ENCODE data around the gene CCSER1. TPM values are rescaled to one million over a fixed set of nuclear protein-coding genes. Genes with fewer than 3 reads are reported as not detected.
"Not testable (repeated sequence)": the region's sequence is repeated elsewhere in the genome, so short reads cannot be mapped to it uniquely, and the experiment has no call there.

The CCSER1 gene
- polyA plus RNA-seq, 3 donors, result 0.09 to 0.75 (median 0.13) TPM

- Mint-ChIP-seq H3K4me3 (no peak overlapping the region), H3K27me3 (ENCODE audit: low read depth in 3 of 3) (peaks cover 0 to 3% (median 2%) of the 10 kb centered on the region in 3 donors), H3K36me3 (no peaks in the 10 kb centered on the region), H3K4me1 (no peaks in the 10 kb centered on the region), H3K9me3 (peaks cover 4 to 13% (median 8%) of the 10 kb centered on the region in 7 donors), H3K27ac (no peak overlapping the region)
- intact Hi-C loops (cut with micrococcal nuclease), result no loop called here
- no peaks in the 10 kb centered on the region for H3K4me1 ChIP-seq (ENCODE audit: control insufficient read depth in 1 of 2, insufficient read depth in 2 of 2, low read length in 2 of 2)
- no peaks in the 10 kb centered on the region for H3K27me3 ChIP-seq (ENCODE audit: control insufficient read depth in 2 of 2, insufficient read depth in 2 of 2, low read length in 2 of 2)
- peaks cover 8 to 12% of the 10 kb centered on the region in 2 donors for H3K9me3 ChIP-seq (replicated peaks in 1 of 2; ENCODE audit: control insufficient read depth in 1 of 2, insufficient read depth in 1 of 2, low read length in 2 of 2)
- H3K4me2 ChIP-seq (replicated peaks; ENCODE audit: extremely low read depth, low read length, poor library complexity, severe bottlenecking), result no peak overlapping the region
- H4K20me1 ChIP-seq (ENCODE audit: insufficient read depth, low read length), result no peaks in the 10 kb centered on the region
- H3K36me3 ChIP-seq (replicated peaks in 1 of 2; ENCODE audit: control insufficient read depth in 1 of 2, insufficient read depth in 2 of 2, low read length in 2 of 2), result no peaks in the 10 kb centered on the region
- no peaks in the 10 kb centered on the region for H3K79me2 ChIP-seq (ENCODE audit: insufficient read depth, low read length)
- H2AFZ ChIP-seq (ENCODE audit: insufficient read depth, low read depth, low read length, poor library complexity, severe bottlenecking), result no peak overlapping the region
- no peak for DNase-seq
- 83% methylated on average over 1 of the region's 3 CpGs for WGBS (ENCODE audit: insufficient coverage)
- no peak overlapping the region for H3K9ac ChIP-seq (ENCODE audit: insufficient read depth, low read length, poor library complexity, severe bottlenecking)
- H3K4me3 ChIP-seq (replicated peaks in 1 of 3; ENCODE audit: low read depth in 2 of 3, low read length in 3 of 3), result no peak overlapping the region
- no peak overlapping the region for H3K27ac ChIP-seq (ENCODE audit: low read depth in 1 of 2, low read length in 2 of 2)
- TF ChIP-seq CTCF (IDR thresholded peaks at IDR 0.05), result no peak
Observed at GRCh38 chr4:91212211-91212610, 1085.0 kb downstream of the CCSER1 start.

GRCh38 chr4:91217831-91218403, 1090.7 kb downstream of the CCSER1 start:
- H3K27me3 ChIP-seq (ENCODE audit: control insufficient read depth in 2 of 2, insufficient read depth in 2 of 2, low read length in 2 of 2); intact Hi-C loops (cut with micrococcal nuclease); H3K79me2 ChIP-seq (ENCODE audit: insufficient read depth, low read length); H3K36me3 Mint-ChIP-seq; H3K4me2 ChIP-seq (replicated peaks; ENCODE audit: extremely low read depth, low read length, poor library complexity, severe bottlenecking); H2AFZ ChIP-seq (ENCODE audit: insufficient read depth, low read depth, low read length, poor library complexity, severe bottlenecking); H3K27ac ChIP-seq (ENCODE audit: low read depth in 1 of 2, low read length in 2 of 2); H3K27ac Mint-ChIP-seq; H3K9ac ChIP-seq (ENCODE audit: insufficient read depth, low read length, poor library complexity, severe bottlenecking); H4K20me1 ChIP-seq (ENCODE audit: insufficient read depth, low read length); H3K4me3 Mint-ChIP-seq; H3K4me3 ChIP-seq (replicated peaks in 1 of 3; ENCODE audit: low read depth in 2 of 3, low read length in 3 of 3); H3K27me3 Mint-ChIP-seq (ENCODE audit: low read depth in 3 of 3); H3K4me1 Mint-ChIP-seq; H3K4me1 ChIP-seq (ENCODE audit: control insufficient read depth in 1 of 2, insufficient read depth in 2 of 2, low read length in 2 of 2); DNase-seq; H3K36me3 ChIP-seq (replicated peaks in 1 of 2; ENCODE audit: control insufficient read depth in 1 of 2, insufficient read depth in 2 of 2, low read length in 2 of 2): not testable (repeated sequence)
- H3K9me3 Mint-ChIP-seq, result peaks cover 4 to 15% (median 13%) of the 10 kb centered on the region in 7 donors
- peaks cover 8 to 20% of the 10 kb centered on the region in 2 donors for H3K9me3 ChIP-seq (replicated peaks in 1 of 2; ENCODE audit: control insufficient read depth in 1 of 2, insufficient read depth in 1 of 2, low read length in 2 of 2)
- 98% methylated on average over 9 of the region's 26 CpGs for WGBS (ENCODE audit: insufficient coverage)

Measured in CD14-positive monocyte (primary cell).